ENCODE results near the gene RANBP9. TPM values are rescaled to one million over a fixed set of nuclear protein-coding genes. Genes with fewer than 3 reads are reported as not detected.

RANBP9 gene
- total RNA-seq, 2 experiments from 2014 or later: 61.2 to 62.9 TPM

DNA sequence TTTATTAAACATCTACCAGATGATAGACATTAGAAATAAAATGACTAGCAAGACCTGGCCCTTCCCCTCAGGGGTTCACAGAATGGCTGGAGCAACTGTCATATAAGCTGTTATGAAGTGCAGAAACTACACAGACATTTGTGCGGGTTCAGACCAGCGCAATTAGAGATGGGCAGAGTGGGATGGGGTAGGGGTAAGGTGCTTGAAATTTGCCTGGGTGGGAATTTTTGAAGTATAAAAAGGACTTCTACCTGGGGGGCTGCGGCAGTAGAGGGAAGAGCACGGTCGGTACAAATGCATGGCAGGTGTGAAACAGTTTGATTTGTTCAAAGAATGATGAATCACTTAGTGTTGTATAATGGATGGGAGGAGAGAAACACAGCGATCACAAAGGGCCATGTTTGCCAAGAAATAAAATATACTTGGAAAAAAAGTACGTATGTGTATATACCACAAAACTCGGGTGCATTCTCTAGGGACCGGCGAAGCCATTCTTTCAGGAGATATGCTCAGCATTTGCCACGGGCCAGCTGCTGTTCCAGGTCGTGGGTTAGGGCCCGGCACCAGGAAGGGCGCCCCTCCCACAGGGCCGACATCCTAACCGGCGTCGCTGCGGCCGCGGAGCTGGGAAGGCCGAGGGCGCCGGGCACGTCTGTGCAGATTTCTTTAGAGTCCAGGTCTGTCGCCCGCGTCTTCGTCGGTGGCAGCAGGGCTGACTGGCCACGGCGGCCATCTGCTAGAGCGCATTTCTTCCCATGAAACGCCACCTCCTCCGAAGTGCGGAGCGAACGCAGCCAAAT lies 97.3 kb downstream of the RANBP9 start:
- Mint-ChIP-seq H3K27me3 (ENCODE audit: low read depth) (no peaks in the 10 kb centered on the region), H3K27ac (peak overlapping the region; percentile 93)
- intact Hi-C loops (cut with micrococcal nuclease): loop anchor here (2.0 to 10.0 kb wide), 3 partner anchors 128 to 500 kb away; partner anchors contain the start of genes CD83 and GFOD1

DNA sequence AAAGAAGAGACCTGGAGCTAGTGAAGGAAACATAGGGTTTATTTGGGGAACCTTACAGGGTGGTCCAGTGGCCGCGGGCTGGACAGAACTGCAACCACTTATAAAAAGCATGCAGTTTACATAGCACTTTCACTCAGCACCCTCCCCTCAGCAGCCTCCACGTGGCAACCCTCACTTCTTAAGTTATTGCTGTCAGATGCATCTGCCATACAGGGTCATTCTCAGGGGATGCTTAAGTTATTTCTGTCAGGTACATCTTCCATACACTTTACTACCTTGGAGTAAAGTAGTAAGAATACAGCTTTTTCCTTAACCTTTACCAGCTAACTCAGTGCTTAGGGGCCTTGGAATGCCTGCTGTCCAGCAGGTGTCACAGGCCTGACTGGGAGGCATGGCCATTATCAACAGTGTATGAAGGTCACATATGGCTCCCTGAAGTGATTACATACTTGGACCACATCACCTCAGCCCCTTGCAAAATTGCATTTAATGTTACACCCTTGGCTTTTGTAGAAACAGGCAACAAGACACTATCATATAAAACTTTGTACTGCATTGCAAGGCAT lies 98.5 kb downstream of the RANBP9 start:
- H3K27ac Mint-ChIP-seq: no peak overlapping the region
- DNase-seq: no peak
- peaks cover 18% of the 10 kb centered on the region for H3K36me3 Mint-ChIP-seq (ENCODE audit: low read depth)
- CTCF ChIA-PET: interaction anchor here (0.9 to 1.4 kb wide), 2 partner anchors 12 to 38 kb away, joined by 3 to 4 read pairs; partner anchors contain the start of gene SIRT5
- intact Hi-C loops (cut with micrococcal nuclease): loop anchor here (10.0 kb wide), 2 partner anchors 462 to 502 kb away; partner anchors contain the start of gene CD83
- no peaks in the 10 kb centered on the region for H3K9me3 Mint-ChIP-seq
- H3K4me3 Mint-ChIP-seq: no peak overlapping the region
- no peaks in the 10 kb centered on the region for H3K27me3 Mint-ChIP-seq (ENCODE audit: low read depth)
- H3K4me1 Mint-ChIP-seq (ENCODE audit: low read depth): peaks cover 43% of the 10 kb centered on the region

More for the DNA sequence above, 97.3 kb downstream of the RANBP9 start:
- CTCF ChIA-PET: interaction anchor here (0.7 to 3.0 kb wide), 13 partner anchors 10 to 284 kb away, joined by 3 to 18 read pairs (median 5); partner anchors contain the start of gene SIRT5
- Mint-ChIP-seq H3K4me1 (ENCODE audit: low read depth) (peaks cover 48% of the 10 kb centered on the region), H3K4me3 (peak overlapping the region; percentile 99), H3K9me3 (no peaks in the 10 kb centered on the region), H3K36me3 (ENCODE audit: low read depth) (peaks cover 25% of the 10 kb centered on the region)
- peak; percentile 34 for DNase-seq

DNA sequence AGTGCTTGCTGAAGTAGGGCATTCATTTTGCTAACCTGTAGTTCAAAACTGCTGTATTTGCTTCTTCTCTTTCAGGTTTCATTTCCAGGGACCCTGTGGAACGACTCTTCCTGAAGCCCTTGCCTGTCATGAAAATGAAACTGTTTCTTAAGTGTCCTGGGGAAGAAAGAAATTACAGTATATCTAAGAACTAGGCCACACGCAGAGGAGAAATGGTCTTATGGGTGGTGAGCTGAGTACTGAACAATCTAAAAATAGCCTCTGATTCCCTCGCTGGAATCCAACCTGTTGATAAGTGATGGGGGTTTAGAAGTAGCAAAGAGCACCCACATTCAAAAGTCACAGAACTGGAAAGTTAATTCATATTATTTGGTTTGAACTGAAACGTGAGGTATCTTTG lies 99.9 kb downstream of the RANBP9 start:
- CTCF ChIA-PET: no interaction called here

DNA sequence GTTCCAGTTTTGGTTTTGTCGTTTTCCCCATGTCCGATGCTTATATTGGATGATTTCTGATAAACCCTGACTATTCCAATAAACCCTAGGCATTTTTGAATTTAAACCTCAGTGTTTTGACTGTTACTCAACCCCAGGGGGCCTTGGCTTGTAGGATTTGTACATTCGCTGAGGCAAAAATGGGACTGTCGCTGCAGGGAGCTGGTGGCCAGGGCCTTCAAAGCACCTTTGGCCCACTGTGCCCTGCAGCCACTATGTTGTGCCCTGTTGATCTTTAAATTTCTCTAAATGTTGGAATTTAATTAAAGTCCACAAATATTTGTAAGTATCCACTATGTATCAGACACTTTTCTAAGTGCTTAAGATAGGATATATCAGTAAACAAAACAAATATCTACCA lies 106.0 kb downstream of the RANBP9 start:
- intact Hi-C loops (cut with micrococcal nuclease): no loop called here
- H3K27me3 Mint-ChIP-seq (ENCODE audit: low read depth): no peaks in the 10 kb centered on the region
- no peak overlapping the region for H3K27ac Mint-ChIP-seq
- no peak overlapping the region for H3K4me3 Mint-ChIP-seq
- no peak for DNase-seq
- peaks cover 9% of the 10 kb centered on the region for H3K36me3 Mint-ChIP-seq (ENCODE audit: low read depth)
- CTCF ChIA-PET: interaction anchor here (0.6 kb wide), 1 partner anchor 109 kb away, joined by 3 read pairs; no protein-coding TSS in a partner anchor
- no peaks in the 10 kb centered on the region for H3K4me1 Mint-ChIP-seq (ENCODE audit: low read depth)
- H3K9me3 Mint-ChIP-seq: no peaks in the 10 kb centered on the region

More for the DNA sequence above, 99.9 kb downstream of the RANBP9 start:
- Mint-ChIP-seq H3K27me3 (ENCODE audit: low read depth) (no peaks in the 10 kb centered on the region), H3K4me3 (no peak overlapping the region), H3K4me1 (ENCODE audit: low read depth) (peaks cover 31% of the 10 kb centered on the region), H3K36me3 (ENCODE audit: low read depth) (peaks cover 13% of the 10 kb centered on the region), H3K9me3 (no peaks in the 10 kb centered on the region), H3K27ac (peak overlapping the region; percentile 17)
- no peak for DNase-seq
- intact Hi-C loops (cut with micrococcal nuclease): loop anchor here (10.0 kb wide), 2 partner anchors 463 to 503 kb away; partner anchors contain the start of gene CD83

DNA sequence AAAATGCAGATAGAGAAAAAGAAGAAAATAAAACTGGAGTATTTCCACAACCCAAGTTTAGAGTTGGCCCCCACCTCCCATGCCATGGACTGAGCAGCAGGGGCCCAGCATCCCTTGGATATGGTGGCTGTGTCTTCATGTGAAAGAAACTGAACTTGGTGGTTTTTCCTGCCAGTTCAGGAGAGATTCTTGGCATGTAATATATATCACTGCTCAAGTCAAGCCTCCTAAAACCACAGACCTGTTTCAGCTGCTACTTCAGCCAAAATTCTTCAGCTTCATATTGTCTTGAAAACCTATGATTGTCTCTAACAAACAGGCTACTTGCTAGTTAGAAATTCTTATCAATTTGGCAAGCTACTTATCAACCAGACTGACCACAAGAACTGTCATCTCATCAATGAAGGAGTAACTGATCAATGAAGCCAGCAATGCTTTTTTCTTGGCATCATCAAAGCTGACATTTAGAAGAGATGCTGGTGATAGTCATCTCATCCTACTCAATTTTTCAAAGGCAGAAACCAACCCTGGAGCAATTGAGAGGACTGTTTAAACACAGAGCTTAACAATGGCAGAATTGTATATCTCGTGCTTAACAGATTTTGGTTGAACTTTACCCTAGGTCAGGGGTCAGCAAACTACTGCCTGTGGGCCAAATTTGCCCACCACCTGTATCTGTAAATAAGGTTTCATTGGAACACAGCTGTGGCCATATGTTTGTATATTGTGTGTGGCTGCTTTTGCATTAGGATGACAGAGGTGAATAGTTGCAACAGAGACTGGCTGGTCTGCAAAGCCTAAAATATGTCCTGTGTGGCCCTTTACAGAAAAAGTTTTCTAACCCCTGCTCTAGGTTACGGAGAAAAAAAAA lies 106.9 kb downstream of the RANBP9 start:
- Mint-ChIP-seq H3K9me3 (no peaks in the 10 kb centered on the region), H3K27me3 (ENCODE audit: low read depth) (no peaks in the 10 kb centered on the region), H3K36me3 (ENCODE audit: low read depth) (peaks cover 9% of the 10 kb centered on the region), H3K4me3 (no peak overlapping the region), H3K4me1 (ENCODE audit: low read depth) (no peaks in the 10 kb centered on the region), H3K27ac (no peak overlapping the region)
- intact Hi-C loops (cut with micrococcal nuclease): no loop called here
- no peak for DNase-seq
- CTCF ChIA-PET: interaction anchor here (1.0 to 1.5 kb wide), 2 partner anchors 10 to 20 kb away, joined by 4 read pairs; partner anchors contain the start of gene NOL7

DNA sequence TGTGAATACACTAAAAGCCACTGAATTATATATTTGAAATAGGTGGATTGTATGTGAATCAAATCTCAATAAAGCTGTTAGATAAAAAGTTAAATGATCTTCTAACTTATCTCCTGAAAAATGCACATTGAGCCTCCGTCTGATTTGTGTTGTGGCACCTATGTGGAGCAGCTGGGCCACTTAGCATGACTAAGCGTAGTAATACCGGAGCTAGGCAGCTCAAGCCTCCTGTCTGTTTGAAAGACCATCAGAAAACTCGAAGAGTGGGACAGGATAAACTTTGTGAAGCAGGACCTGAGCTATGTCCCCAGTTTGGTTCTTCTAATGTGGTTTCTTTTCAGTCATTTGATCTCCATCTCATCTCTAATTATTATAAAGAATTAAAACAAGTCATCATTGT lies 107.5 kb downstream of the RANBP9 start:
- CTCF ChIA-PET: interaction anchor here (1.0 to 1.5 kb wide), 2 partner anchors 11 to 20 kb away, joined by 4 read pairs; partner anchors contain the start of gene NOL7
- Mint-ChIP-seq H3K27ac (no peak overlapping the region), H3K9me3 (no peaks in the 10 kb centered on the region), H3K4me1 (ENCODE audit: low read depth) (no peaks in the 10 kb centered on the region), H3K4me3 (no peak overlapping the region), H3K27me3 (ENCODE audit: low read depth) (no peaks in the 10 kb centered on the region), H3K36me3 (ENCODE audit: low read depth) (peaks cover 10% of the 10 kb centered on the region)
- DNase-seq: no peak
- intact Hi-C loops (cut with micrococcal nuclease): no loop called here

DNA sequence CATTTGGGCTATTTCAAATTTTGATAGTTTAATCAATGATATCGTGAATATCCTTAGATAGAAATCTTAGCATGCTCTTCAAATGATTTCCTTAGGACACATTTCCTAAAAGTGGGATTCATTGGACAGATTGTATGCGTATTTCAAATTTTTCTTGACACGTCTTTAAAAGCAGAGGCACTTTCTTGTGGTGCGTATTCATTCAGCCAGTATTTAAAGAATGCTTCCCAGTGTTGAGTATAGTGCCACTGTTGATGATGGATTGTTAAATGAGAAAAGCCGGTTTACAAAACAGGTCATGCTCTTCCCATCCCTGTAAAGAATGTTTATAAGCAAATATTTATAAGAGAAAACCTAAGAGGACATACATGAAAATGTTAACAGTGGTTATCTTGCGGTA lies 111.6 kb downstream of the RANBP9 start:
- intact Hi-C loops (cut with micrococcal nuclease): no loop called here
- Mint-ChIP-seq H3K36me3 (ENCODE audit: low read depth) (peaks cover 17% of the 10 kb centered on the region), H3K27me3 (ENCODE audit: low read depth) (no peaks in the 10 kb centered on the region), H3K27ac (no peak overlapping the region), H3K4me3 (no peak overlapping the region), H3K9me3 (no peaks in the 10 kb centered on the region), H3K4me1 (ENCODE audit: low read depth) (no peaks in the 10 kb centered on the region)
- CTCF ChIA-PET: no interaction called here
- no peak for DNase-seq

DNA sequence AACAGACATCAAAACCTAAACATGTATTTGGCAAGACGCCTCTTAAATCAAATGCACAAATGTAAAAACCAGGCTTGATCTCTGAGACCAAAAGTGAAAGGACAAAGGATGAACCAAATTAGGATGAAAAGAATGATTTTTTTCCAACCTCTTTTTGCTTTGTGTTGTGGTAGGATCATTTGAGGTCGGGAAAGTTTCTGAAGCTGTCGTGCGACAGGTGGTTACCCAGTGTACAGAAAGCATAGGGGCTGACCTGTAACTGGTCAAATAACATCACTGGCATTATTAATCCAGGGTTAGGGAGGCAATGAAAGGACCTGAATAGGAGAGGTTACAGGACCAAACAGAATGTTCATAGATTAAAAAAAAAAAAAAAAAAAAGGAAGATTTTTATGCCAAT lies 114.6 kb downstream of the RANBP9 start:
- H3K36me3 Mint-ChIP-seq (ENCODE audit: low read depth): peaks cover 16% of the 10 kb centered on the region
- H3K4me3 Mint-ChIP-seq: no peak overlapping the region
- H3K27me3 Mint-ChIP-seq (ENCODE audit: low read depth): no peaks in the 10 kb centered on the region
- no peaks in the 10 kb centered on the region for H3K4me1 Mint-ChIP-seq (ENCODE audit: low read depth)
- CTCF ChIA-PET: interaction anchor here (0.7 kb wide), 1 partner anchor 13 kb away, joined by 4 read pairs; no protein-coding TSS in a partner anchor
- H3K9me3 Mint-ChIP-seq: no peaks in the 10 kb centered on the region
- intact Hi-C loops (cut with micrococcal nuclease): no loop called here
- DNase-seq: no peak
- H3K27ac Mint-ChIP-seq: no peak overlapping the region

DNA sequence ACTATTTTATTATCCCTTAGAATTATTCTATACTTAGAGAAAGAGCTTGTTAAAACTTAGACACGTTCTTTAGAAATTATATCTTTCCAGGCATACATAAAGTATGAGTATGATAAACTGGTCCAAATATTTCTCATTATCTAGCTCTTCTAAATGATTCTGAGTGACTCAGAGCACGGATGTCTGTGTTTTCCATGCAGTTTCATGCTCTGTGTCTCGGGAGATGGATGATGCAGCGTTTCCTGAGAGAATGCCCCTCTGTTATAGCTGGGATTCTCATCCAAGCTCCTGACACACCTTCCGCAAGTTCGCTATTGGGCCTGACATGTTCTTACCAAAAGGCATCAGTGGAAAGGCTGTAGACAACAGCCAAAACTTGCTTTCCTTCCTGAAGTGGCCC lies 117.9 kb downstream of the RANBP9 start:
- Mint-ChIP-seq H3K4me3 (no peak overlapping the region), H3K36me3 (ENCODE audit: low read depth) (peaks cover 16% of the 10 kb centered on the region), H3K9me3 (no peaks in the 10 kb centered on the region), H3K4me1 (ENCODE audit: low read depth) (no peaks in the 10 kb centered on the region), H3K27me3 (ENCODE audit: low read depth) (no peaks in the 10 kb centered on the region), H3K27ac (no peak overlapping the region)
- CTCF ChIA-PET: interaction anchor here (0.6 to 3.0 kb wide), 3 partner anchors 19 to 284 kb away, joined by 3 to 14 read pairs (median 4); partner anchors contain the start of gene SIRT5
- DNase-seq: no peak
- intact Hi-C loops (cut with micrococcal nuclease): no loop called here

DNA sequence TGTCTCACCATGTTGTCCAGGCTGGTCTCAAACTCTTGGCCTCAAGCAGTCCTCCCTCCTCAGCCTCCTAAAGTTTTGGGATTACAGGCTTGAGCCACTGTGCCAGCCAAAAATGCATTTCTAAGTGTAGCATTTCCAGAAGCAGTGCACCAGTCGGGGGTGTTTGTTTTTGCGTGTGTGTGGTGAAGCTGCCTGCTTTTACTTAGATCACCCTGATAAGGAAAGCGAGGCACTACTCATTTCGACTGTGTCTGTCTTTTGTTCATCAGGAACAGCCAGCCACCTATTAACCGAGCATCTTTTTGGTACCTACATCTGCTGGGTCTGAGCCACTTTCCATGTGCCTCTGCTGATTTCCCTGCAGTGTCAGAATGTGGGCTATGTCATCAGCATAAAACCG lies 118.5 kb downstream of the RANBP9 start:
- intact Hi-C loops (cut with micrococcal nuclease): no loop called here
- H3K27ac Mint-ChIP-seq: no peak overlapping the region
- DNase-seq: no peak
- H3K4me3 Mint-ChIP-seq: no peak overlapping the region
- H3K4me1 Mint-ChIP-seq (ENCODE audit: low read depth): no peaks in the 10 kb centered on the region
- H3K27me3 Mint-ChIP-seq (ENCODE audit: low read depth): no peaks in the 10 kb centered on the region
- H3K36me3 Mint-ChIP-seq (ENCODE audit: low read depth): peaks cover 15% of the 10 kb centered on the region
- H3K9me3 Mint-ChIP-seq: no peaks in the 10 kb centered on the region
- CTCF ChIA-PET: interaction anchor here (3.0 kb wide), 1 partner anchor 18 kb away, joined by 14 read pairs; the partner anchor contains the start of gene SIRT5

DNA sequence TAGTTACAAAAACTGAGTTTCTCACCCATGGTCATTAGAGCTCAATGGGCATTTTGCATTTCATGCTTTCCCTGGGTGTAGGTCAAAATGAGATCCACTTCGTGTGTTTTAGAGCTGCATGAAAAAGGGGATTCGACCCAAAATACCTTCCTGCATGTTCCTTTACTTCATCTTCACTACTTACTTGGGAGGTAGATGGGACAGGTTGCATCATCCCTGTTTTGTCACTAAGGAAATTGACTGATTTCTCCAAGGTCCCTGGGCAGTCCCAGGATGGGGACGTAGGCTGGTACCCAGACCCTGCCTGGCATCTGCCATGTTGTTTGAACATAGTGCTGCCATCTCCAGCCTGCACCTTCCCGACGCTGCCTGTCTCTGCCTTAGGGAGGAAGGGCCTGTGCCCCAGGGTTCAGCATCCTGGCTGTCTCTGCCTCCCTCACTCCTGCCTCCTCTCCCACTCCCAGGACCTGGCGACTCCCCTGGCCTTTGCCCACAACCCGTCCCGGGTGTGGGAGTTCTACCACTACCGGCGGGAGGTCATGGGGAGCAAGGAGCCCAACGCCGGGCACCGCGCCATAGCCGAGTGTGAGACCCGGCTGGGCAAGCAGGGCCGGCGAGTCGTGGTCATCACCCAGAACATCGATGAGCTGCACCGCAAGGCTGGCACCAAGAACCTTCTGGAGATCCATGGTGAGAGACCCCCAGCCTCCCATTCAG lies 120.3 kb downstream of the RANBP9 start:
- CTCF ChIA-PET: interaction anchor here (1.0 kb wide), 1 partner anchor 254 kb away, joined by 3 read pairs; no protein-coding TSS in a partner anchor
- Mint-ChIP-seq H3K27ac (no peak overlapping the region), H3K9me3 (no peaks in the 10 kb centered on the region), H3K27me3 (ENCODE audit: low read depth) (no peaks in the 10 kb centered on the region), H3K4me1 (ENCODE audit: low read depth) (no peaks in the 10 kb centered on the region), H3K36me3 (ENCODE audit: low read depth) (peaks cover 8% of the 10 kb centered on the region), H3K4me3 (no peak overlapping the region)
- intact Hi-C loops (cut with micrococcal nuclease): no loop called here
- no peak for DNase-seq

Measured in activated naive CD4-positive, alpha-beta T cell treated with anti-CD3 and anti-CD28 coated beads for 36 hours (primary cell).